Activated T-cell treated with anti-CD3 and anti-CD28 coated beads, Interleukin-2, amount 50 U/mL, for 4 hours (primary cell): ENCODE data around the gene PPP2CA. TPM values are rescaled to one million over a fixed set of nuclear protein-coding genes. Genes with fewer than 3 reads are reported as not detected.
A peak's percentile ranks its signal among the peaks of the same experiment; 100 is the strongest.
"Not testable (repeated sequence)": the region's sequence is repeated elsewhere in the genome, so short reads cannot be mapped to it uniquely, and the experiment has no call there.

Source experiments
- ATAC-seq, 2 donors: fragments of 200-7000 bp; cut with Tn5 transposase; one replicate each; pipeline ENCODE4 v1.10.0; 2021
- DNase-seq: peaks from one replicate; pipeline ENCODE4 v3.0.0-alpha.2; 2020
- H3K27me3 Mint-ChIP-seq: one replicate; pipeline ENCODE4 v1.8.0; 2021; ENCODE audit warnings: low read depth, mixed read lengths
- H3K36me3 Mint-ChIP-seq: one replicate; pipeline ENCODE4 v1.8.0; 2022; ENCODE audit warnings: mixed read lengths; ENCODE audit not compliant: insufficient read depth
- H3K4me1 Mint-ChIP-seq: one replicate; pipeline ENCODE4 v1.8.0; 2021; ENCODE audit warnings: low read depth, mixed read lengths
- H3K4me3 Mint-ChIP-seq: one replicate; pipeline ENCODE4 v1.8.0; 2021; ENCODE audit warnings: mild to moderate bottlenecking, moderate library complexity, mixed read lengths
- H3K9me3 Mint-ChIP-seq: one replicate; pipeline ENCODE4 v1.8.0; 2021; ENCODE audit warnings: mixed read lengths
- total RNA-seq, 3 donors: library from RNA; stranded (reverse); gene quantifications; one replicate each; pipeline ENCODE4 v1.2.1, GENCODE V29; 2021

PPP2CA gene
- 100 to 1,000 TPM; 206 to 213 (median 209) TPM for total RNA-seq

- peaks cover 40% of the 10 kb centered on the region for H3K4me1 Mint-ChIP-seq
Observed at GRCh38 chr5:134225780-134226440, at the start of gene PPP2CA. Gene PPP2CA, minus strand, starts transcription at chr5:134226073. Its CDS starts 212 bp downstream, at chr5:134225861.

GRCh38 chr5:134273642-134274395, 47.9 kb upstream of the PPP2CA start:
- Mint-ChIP-seq H3K4me3 (no peak overlapping the region), H3K4me1 (no peaks in the 10 kb centered on the region), H3K9me3 (peaks cover 4% of the 10 kb centered on the region), H3K36me3 (no peaks in the 10 kb centered on the region), H3K27me3 (no peaks in the 10 kb centered on the region)
- ATAC-seq (no peak), DNase-seq (no peak)

More at GRCh38 chr5:134225780-134226440, at the start of gene PPP2CA:
- Mint-ChIP-seq H3K36me3 (peaks cover 19% of the 10 kb centered on the region), H3K27me3 (no peaks in the 10 kb centered on the region), H3K4me3 (peak within 1 kb of the TSS; percentile 90), H3K9me3 (no peaks in the 10 kb centered on the region)
- ATAC-seq, result peak; percentile 88 to 90
- peak; percentile 99 for DNase-seq

- no peaks in the 10 kb centered on the region for H3K4me1 Mint-ChIP-seq
- H3K36me3 Mint-ChIP-seq, result no peaks in the 10 kb centered on the region
- H3K27me3 Mint-ChIP-seq, result no peaks in the 10 kb centered on the region
- no peak overlapping the region for H3K4me3 Mint-ChIP-seq
- DNase-seq, result no peak
- no peaks in the 10 kb centered on the region for H3K9me3 Mint-ChIP-seq
- ATAC-seq, result no peak
Observed at GRCh38 chr5:134271059-134271458, 45.2 kb upstream of the PPP2CA start.

- ATAC-seq (no peak), DNase-seq (no peak)
- no peak overlapping the region for H3K4me3 Mint-ChIP-seq
- no peaks in the 10 kb centered on the region for H3K4me1 Mint-ChIP-seq
- peaks cover 3% of the 10 kb centered on the region for H3K27me3 Mint-ChIP-seq
- peaks cover 3% of the 10 kb centered on the region for H3K36me3 Mint-ChIP-seq
- H3K9me3 Mint-ChIP-seq, result peaks cover 11% of the 10 kb centered on the region
Observed at GRCh38 chr5:134268919-134269318, 43.0 kb upstream of the PPP2CA start.

GRCh38 chr5:134268019-134268601, 42.2 kb upstream of the PPP2CA start:
- Mint-ChIP-seq H3K27me3 (peaks cover 3% of the 10 kb centered on the region), H3K4me1 (no peaks in the 10 kb centered on the region), H3K36me3 (peaks cover 3% of the 10 kb centered on the region), H3K4me3 (no peak overlapping the region), H3K9me3 (peaks cover 11% of the 10 kb centered on the region)
- DNase-seq (no peak), ATAC-seq (no peak)

GRCh38 chr5:134267366-134268018, 41.6 kb upstream of the PPP2CA start:
- Mint-ChIP-seq H3K4me3 (no peak overlapping the region), H3K27me3 (peaks cover 3% of the 10 kb centered on the region), H3K9me3 (peaks cover 16% of the 10 kb centered on the region), H3K36me3 (peaks cover 3% of the 10 kb centered on the region), H3K4me1 (no peaks in the 10 kb centered on the region)
- ATAC-seq (no peak), DNase-seq (no peak)

- Mint-ChIP-seq H3K27me3 (peaks cover 3% of the 10 kb centered on the region), H3K4me3 (no peak overlapping the region), H3K9me3 (peaks cover 20% of the 10 kb centered on the region), H3K4me1 (no peaks in the 10 kb centered on the region), H3K36me3 (peaks cover 3% of the 10 kb centered on the region)
- DNase-seq (no peak), ATAC-seq (no peak)
Observed at GRCh38 chr5:134263801-134264200, 37.9 kb upstream of the PPP2CA start.

GRCh38 chr5:134262629-134263028, 36.8 kb upstream of the PPP2CA start:
- H3K4me1 Mint-ChIP-seq, ATAC-seq, H3K4me3 Mint-ChIP-seq: not testable (repeated sequence)

GRCh38 chr5:134258896-134259295, 33.0 kb upstream of the PPP2CA start:
- no peak overlapping the region for H3K4me3 Mint-ChIP-seq
- peaks cover 3% of the 10 kb centered on the region for H3K27me3 Mint-ChIP-seq
- no peaks in the 10 kb centered on the region for H3K4me1 Mint-ChIP-seq
- DNase-seq (no peak), ATAC-seq (no peak)
- no peaks in the 10 kb centered on the region for H3K36me3 Mint-ChIP-seq
- H3K9me3 Mint-ChIP-seq, result peaks cover 8% of the 10 kb centered on the region

More at GRCh38 chr5:134262629-134263028, 36.8 kb upstream of the PPP2CA start:
- not testable (repeated sequence) for H3K27me3 Mint-ChIP-seq, DNase-seq, H3K36me3 Mint-ChIP-seq
- H3K9me3 Mint-ChIP-seq, result peaks cover 20% of the 10 kb centered on the region

GRCh38 chr5:134257176-134257575, 31.3 kb upstream of the PPP2CA start:
- H3K4me1 Mint-ChIP-seq, result no peaks in the 10 kb centered on the region
- H3K36me3 Mint-ChIP-seq, result no peaks in the 10 kb centered on the region
- H3K27me3 Mint-ChIP-seq, result peaks cover 5% of the 10 kb centered on the region
- peaks cover under 1% of the 10 kb centered on the region for H3K9me3 Mint-ChIP-seq
- DNase-seq (no peak), ATAC-seq (no peak)
- no peak overlapping the region for H3K4me3 Mint-ChIP-seq

- Mint-ChIP-seq H3K4me1 (no peaks in the 10 kb centered on the region), H3K9me3 (no peaks in the 10 kb centered on the region), H3K27me3 (peaks cover 5% of the 10 kb centered on the region), H3K4me3 (no peak overlapping the region), H3K36me3 (no peaks in the 10 kb centered on the region)
- ATAC-seq (no peak), DNase-seq (no peak)
Observed at GRCh38 chr5:134255418-134256150, 29.7 kb upstream of the PPP2CA start.

- H3K9me3 Mint-ChIP-seq, H3K4me3 Mint-ChIP-seq, H3K36me3 Mint-ChIP-seq, ATAC-seq, H3K4me1 Mint-ChIP-seq, DNase-seq, H3K27me3 Mint-ChIP-seq: not testable (repeated sequence)
Observed at GRCh38 chr5:134253368-134254153, 27.7 kb upstream of the PPP2CA start.

- H3K36me3 Mint-ChIP-seq, result no peaks in the 10 kb centered on the region
- H3K27me3 Mint-ChIP-seq, result peaks cover 5% of the 10 kb centered on the region
- ATAC-seq (no peak), DNase-seq (no peak)
- H3K9me3 Mint-ChIP-seq, result no peaks in the 10 kb centered on the region
- H3K4me1 Mint-ChIP-seq, result no peaks in the 10 kb centered on the region
- no peak overlapping the region for H3K4me3 Mint-ChIP-seq
Observed at GRCh38 chr5:134252671-134253070, 26.8 kb upstream of the PPP2CA start.
